GM12864 (cell line): ENCODE data around the gene MAPK4.

Experiments
- DNase-seq: peaks from one replicate; pipeline ENCODE4 v3.0.0-alpha.2; 2011; ENCODE audit warnings: low read depth
- H3K4me3 ChIP-seq: 2 replicates; pipeline ENCODE4 v1.5.1; 2011; ENCODE audit warnings: mild to moderate bottlenecking, low read depth, low read length, control low read depth
- TF ChIP-seq, protein P1 (sequence below): IDR thresholded peaks from 2 replicates; pipeline ENCODE4 v1.5.1; 2011; ENCODE audit warnings: low read depth, mild to moderate bottlenecking, moderate library complexity, low read length, control low read depth, inconsistent platforms; ENCODE audit errors: missing control alignments

Gene MAPK4

GRCh38 chr18:50665519-50665918 lies 105.6 kb downstream of the MAPK4 start:
- DNase-seq = no peak
- H3K4me3 ChIP-seq = no peak overlapping the region
- TF ChIP-seq, protein P1, sequence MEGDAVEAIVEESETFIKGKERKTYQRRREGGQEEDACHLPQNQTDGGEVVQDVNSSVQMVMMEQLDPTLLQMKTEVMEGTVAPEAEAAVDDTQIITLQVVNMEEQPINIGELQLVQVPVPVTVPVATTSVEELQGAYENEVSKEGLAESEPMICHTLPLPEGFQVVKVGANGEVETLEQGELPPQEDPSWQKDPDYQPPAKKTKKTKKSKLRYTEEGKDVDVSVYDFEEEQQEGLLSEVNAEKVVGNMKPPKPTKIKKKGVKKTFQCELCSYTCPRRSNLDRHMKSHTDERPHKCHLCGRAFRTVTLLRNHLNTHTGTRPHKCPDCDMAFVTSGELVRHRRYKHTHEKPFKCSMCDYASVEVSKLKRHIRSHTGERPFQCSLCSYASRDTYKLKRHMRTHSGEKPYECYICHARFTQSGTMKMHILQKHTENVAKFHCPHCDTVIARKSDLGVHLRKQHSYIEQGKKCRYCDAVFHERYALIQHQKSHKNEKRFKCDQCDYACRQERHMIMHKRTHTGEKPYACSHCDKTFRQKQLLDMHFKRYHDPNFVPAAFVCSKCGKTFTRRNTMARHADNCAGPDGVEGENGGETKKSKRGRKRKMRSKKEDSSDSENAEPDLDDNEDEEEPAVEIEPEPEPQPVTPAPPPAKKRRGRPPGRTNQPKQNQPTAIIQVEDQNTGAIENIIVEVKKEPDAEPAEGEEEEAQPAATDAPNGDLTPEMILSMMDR = no peak

- no peak overlapping the region for H3K4me3 ChIP-seq
- TF ChIP-seq, protein P1 = no peak
- DNase-seq = no peak
Observed at GRCh38 chr18:50666536-50666935, 106.6 kb downstream of the MAPK4 start.

GRCh38 chr18:50671376-50671775 lies 111.5 kb downstream of the MAPK4 start:
- TF ChIP-seq, protein P1 = no peak
- DNase-seq = no peak
- H3K4me3 ChIP-seq = no peak overlapping the region

GRCh38 chr18:50674307-50674980 lies 114.6 kb downstream of the MAPK4 start:
- TF ChIP-seq, protein P1 = no peak
- H3K4me3 ChIP-seq = no peak overlapping the region
- DNase-seq = no peak

- no peak for DNase-seq
- H3K4me3 ChIP-seq = no peak overlapping the region
- TF ChIP-seq, protein P1 = no peak
Observed at GRCh38 chr18:50675043-50675442, 115.2 kb downstream of the MAPK4 start.

GRCh38 chr18:50678651-50679050 lies 118.8 kb downstream of the MAPK4 start:
- TF ChIP-seq, protein P1 = no peak
- no peak for DNase-seq
- H3K4me3 ChIP-seq = no peak overlapping the region

- DNase-seq = no peak
- H3K4me3 ChIP-seq = no peak overlapping the region
- TF ChIP-seq, protein P1 = no peak
Observed at GRCh38 chr18:50679056-50679455, 119.2 kb downstream of the MAPK4 start.
